OCI-LY7 (cell line): ENCODE data around the gene FGGY.

Source experiments
- CTCF ChIP-seq: fragments of 200-600 bp; sonication (generic); conservative IDR thresholded peaks from 2 replicates; pipeline ENCODE4 v1.5.1; 2014; ENCODE audit warnings: mild to moderate bottlenecking, antibody characterized with exemption, low read length, moderate library complexity, mixed read lengths
- EZH2phosphoT487 ChIP-seq: fragments of 200-600 bp; sonication (generic); IDR thresholded peaks from 2 replicates; pipeline ENCODE4 v1.6.1; 2018; ENCODE audit warnings: low read depth, borderline replicate concordance, mild to moderate bottlenecking, mixed run types, antibody characterized with exemption, low read length, moderate library complexity, mixed read lengths

DNA sequence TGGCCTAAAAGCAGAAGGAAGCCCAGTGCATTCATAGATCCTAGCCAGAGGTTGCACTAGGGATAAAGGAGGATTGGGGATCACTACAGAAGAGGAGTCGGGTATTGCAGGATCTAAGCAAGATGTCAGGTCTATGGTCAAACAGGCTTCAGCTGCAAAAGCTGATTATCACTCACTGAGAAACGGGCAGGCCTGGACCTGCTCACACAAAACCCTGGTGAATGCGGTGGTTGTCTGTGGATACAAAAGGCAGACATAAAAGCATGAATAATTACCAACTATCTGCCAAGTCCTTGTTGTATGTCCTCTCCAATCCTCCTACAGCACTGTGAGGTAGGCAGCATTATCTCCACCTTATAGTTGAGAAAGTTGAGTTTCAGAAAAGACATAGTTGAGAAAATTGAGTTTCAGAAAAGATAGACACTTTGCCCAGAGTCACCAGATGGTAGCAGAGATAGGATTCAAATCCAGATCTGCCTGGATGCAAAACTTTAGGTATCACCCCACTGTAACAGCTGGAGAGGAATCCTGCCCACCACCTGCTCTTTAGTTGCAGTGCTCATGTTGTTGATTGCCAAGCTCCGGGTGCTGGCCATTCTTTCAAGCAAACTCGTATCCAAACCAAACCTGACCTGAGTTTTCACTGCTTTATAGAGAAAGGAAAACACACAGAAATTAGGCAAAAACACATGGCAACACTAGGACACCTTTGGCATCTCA, 468.3 kb downstream of the FGGY start:
- TF ChIP-seq CTCF (no peak), EZH2phosphoT487 (no peak)
